ENCODE measurements around the gene USP24. TPM values are rescaled to one million over a fixed set of nuclear protein-coding genes. Genes with fewer than 3 reads are reported as not detected.
"Not testable (repeated sequence)": the region's sequence is repeated elsewhere in the genome, so short reads cannot be mapped to it uniquely, and the experiment has no call there.

USP24 gene
- total RNA-seq, 1 donor from 2014 or later, result 42.4 TPM

- not testable (repeated sequence) for DNase-seq (ENCODE audit: low spot score)
Measured at GRCh38 chr1:55229726-55230125, 14.6 kb upstream of the USP24 start.

DNA sequence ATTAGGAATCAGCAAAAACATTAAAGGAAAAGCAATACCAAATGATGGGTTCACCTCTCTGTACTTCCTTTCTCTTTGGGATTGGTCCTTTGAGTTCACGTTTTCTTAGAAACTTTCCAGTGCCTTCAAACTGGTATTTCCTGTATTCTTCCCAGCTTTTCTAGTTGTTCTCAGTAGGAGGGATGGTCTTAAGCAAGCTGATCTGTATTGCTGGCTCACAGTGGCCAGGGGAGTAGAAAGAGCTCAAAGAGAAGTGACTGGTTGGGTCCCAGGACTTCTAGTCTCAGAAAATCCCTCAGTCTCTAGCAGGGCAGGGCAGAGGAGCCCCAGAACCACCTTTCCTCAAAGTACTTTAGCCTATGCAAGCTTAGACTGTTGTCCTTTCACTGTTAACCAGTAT, 10.1 kb upstream of the USP24 start:
- no peak for DNase-seq (ENCODE audit: low spot score)

GRCh38 chr1:55224729-55225128, 9.6 kb upstream of the USP24 start:
- no peak for DNase-seq (ENCODE audit: low spot score)

DNA sequence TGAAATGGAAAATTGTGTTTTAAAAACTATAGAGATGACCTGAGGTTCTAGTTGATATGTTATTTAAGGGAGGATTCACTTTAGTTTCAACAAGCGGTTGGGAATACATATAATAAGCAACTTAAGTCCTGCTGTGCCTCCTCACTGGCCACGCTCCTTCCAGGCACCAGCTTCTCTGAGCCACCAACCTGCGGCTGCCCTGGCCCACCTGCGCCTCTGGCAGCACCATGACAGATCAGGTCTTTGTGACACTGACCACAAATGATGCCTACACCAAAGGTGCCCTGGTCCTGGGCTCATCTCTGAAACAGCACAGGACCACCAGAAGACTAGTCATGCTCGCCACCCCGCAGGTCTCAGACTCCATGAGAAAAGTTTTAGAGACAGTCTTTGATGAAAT, 7.0 kb upstream of the USP24 start:
- no peak for DNase-seq (ENCODE audit: low spot score)

DNA sequence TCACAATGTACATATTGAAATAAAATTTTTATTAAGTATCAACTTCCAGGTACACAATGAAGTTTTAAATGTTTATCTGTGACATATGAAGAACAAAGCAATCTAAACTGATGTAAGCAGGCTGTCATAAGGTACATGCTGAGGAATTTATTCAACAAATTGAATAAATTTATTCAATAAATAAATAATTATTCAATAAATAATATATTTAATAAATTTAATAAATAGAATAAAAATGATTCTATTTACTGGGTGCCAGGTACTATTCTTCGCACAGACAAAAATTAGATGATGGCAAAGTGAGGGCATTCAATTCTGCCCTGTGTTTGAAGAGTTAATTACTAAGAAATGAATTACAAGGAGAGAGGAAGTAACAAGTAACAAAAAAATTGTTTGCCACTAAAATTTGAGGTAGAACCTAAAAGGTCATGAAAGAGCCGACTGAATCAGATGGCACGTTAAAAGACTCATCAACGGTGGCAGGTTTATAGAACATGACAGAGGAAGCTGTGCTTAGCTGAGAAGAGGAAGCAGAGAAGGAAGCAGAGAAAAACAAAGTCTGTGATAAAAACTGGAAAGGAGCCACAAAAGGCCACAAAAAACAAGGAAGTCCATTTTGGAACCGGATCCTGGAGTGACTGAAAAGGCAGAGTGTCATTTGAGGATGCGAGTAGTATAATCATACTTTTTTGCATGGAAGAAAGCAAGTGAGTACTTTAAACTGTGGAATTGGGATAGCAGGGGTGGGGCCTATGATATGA, 2.2 kb upstream of the USP24 start:
- peak; percentile 39 for DNase-seq (ENCODE audit: low spot score)

DNA sequence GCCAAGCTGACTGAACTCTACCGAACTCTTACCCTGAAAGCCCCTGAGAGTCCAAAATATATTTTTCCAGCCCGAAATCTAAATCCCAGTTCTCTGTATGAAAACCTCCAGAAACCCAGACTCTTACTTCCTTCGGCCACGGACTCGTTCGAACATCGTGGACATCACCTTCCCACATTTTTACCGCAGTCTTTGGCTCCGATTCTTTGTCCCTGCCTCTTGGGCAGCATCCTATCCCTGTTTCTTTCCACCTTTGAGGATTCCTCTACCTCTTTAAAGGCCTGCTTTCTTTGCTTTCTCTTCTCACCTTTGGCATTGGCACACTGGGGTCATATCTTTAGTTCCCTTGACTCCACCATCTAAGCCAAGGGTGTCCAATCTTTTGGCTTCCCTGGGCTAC, 932 bp upstream of the USP24 start:
- DNase-seq (ENCODE audit: low spot score), result no peak

GRCh38 chr1:55214934-55215193, 300 bp downstream of the USP24 start:
- no peak for DNase-seq (ENCODE audit: low spot score)

DNA sequence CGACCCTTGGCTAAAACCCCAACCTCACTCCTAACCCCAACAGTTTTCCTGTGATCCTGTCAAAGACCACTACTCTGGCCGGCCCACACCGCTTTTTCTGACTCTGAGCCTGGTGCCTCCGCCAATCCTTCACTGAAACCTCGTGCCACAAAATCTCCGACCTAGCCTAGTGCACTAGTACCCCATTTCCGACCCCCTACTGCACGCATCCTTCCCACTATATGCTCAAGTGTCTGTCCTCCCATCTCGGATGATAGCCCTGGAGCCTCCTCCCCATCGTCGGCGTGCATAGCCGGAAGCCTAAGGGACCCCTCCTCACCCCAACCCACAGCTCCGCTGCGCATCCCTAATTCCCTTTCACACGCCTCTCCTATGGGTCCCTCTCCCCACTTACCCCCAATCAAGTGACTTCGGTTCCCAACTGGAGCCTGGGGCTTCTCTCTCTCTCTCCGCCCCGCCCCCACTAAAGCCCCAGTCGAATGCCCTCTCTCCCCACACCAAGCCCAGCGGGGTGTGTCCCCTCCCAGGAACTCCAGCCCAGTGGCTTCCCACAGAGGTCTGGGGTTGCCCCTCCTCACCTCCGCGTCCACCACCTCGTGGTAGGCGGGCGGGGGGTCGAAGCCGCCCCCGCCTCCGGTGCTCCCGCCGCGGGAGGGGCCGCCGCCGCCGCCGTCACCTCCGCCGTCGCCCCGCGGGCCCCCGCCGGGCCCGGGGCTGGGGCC, 791 bp downstream of the USP24 start:
- peak; percentile 36 for DNase-seq (ENCODE audit: low spot score)

DNA sequence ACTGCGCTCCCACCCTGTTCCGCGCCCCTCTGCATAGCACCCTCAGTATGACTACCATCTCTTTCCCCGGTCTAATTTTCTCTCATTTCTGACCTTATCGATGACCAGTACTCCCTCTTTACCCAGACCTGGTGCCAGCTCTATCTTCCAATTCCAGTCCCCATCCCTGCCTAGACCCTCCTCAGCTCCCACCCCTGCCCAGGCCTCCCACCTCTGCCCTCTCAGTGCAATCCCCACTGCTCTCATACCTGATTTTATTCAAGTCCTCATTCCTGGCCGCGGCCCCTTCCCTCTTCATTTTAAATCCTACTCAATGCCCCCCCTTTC, 1.3 kb downstream of the USP24 start:
- no peak for DNase-seq (ENCODE audit: low spot score)

DNA sequence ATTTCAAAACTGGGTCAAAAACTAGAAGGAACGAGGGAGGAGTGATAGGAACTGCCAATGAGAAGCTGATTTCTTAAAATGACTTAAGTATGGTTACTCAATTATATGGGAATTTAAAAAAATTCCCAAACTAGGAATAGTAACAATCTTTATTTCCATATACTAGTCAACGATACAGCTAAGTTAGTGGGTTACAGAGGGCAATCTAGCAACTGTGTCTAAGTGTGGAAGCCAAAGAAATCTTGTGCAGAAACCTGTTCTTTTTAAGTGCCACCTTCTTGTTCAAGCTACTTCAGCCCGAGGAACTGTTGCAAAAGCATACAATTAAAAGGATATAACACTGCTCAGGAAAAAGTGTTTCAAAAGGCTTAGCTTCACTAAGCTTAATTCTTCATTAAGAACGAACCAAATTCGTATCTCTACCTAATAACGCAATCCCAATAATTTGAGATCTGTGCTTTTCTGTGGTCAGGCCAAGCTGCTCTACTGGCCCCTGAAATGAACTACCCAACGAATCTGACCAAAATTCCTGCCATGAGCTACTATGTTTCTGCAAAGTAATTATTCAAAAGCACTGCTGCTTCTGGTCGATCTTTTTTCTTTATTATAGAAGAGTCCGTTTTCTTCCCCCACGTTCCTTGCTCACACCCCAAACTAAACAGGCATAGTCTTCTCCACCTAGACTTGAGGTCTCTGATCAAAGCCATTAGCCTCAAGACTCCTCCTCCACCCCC, 1.8 kb downstream of the USP24 start:
- DNase-seq (ENCODE audit: low spot score), result no peak

DNA sequence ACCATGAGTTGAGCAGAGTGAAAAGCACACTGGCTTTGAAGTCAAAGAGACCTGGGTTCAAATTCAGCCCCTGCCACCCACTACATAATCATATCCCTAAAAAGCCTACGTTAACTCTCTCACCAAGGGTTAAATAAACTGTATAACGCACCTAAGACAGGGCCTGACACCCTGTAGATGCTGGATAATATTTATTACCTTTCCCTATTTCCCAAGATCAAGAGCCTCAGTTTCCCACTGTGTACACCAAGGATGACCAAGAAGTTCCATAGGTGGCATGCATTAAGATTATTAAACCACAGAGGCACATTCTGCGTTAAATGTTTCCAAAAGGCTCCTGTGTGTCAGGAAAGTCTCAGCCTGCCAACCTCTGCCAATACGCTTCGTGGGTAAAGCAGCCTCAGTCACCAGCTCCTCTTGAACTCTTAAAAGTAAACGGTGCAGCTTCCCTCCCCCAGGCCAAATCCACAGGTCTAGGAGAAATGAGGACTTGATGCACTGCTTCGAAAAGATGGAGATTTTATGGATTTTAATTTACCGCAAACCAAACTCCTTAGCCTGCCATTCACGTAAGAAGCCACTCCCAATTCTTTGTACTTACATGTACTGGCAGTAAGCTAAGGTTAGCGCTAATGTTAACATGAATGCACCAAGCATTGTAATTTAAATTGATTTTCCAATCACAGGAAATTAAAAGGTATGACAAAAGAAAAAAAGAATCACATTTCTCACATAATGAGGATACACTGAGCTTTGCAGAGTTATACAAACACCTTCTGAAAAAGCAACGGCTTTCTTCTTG, 2.6 kb downstream of the USP24 start:
- DNase-seq (ENCODE audit: low spot score), result no peak

- no peak for DNase-seq (ENCODE audit: low spot score)
Measured at GRCh38 chr1:55211863-55212262, 3.3 kb downstream of the USP24 start.

DNA sequence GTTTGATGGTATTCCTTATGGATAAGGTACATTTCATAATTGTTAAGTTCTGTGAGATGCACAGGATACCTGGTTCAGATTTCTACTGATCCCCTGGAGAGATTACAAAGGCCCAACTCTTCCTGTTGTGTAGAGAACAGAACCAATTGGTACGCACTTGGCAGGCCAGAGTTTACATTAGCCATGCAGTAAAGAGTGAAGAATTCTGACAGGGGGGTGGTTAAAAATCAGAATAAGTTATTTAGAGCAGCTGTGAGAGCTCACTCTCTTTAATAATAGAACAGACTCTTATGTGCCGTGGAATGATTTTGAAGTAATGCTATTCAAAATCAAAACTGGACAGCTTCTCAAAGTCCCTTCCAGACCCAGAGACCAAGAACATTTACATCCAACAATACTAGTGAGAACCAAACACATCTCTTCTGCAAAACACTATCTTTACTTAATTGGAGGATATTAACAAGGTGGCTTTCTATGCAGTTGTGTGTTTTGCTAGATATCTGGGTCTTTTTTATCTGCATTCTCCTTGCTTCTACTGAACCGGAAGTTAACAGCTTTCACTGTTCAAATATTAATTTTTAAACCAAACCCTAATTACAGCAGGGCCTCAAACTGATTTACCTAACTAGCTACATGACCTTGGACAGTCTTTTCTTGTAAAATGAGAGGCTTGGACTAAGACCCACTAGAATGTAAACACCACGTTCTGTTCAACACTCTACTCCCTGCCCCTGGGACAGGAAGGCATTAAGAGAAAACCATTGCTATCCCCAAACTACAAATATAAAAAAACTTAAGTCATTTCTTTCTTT, 4.0 kb downstream of the USP24 start:
- no peak for DNase-seq (ENCODE audit: low spot score)

GRCh38 chr1:55209247-55209646, 5.9 kb downstream of the USP24 start:
- no peak for DNase-seq (ENCODE audit: low spot score)

DNA sequence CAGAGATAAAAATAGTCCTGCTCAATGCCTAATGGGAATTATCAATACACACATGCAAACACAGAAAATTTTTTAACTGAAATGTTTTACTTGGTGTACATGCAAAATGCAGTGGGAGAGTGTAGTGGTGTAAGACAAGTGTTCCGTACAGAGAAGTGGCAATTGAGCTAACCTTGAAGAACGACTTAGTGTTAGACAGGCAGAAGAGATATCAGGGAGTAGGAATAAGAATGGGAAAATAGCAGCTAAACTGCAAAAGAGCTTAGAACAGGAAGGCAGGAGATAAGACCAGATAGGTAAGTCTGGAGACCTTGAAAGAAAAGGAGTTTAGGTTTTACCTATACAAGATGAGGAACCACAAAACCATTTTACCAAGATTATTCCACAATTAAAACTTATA, 9.0 kb downstream of the USP24 start:
- no peak for DNase-seq (ENCODE audit: low spot score)

DNA sequence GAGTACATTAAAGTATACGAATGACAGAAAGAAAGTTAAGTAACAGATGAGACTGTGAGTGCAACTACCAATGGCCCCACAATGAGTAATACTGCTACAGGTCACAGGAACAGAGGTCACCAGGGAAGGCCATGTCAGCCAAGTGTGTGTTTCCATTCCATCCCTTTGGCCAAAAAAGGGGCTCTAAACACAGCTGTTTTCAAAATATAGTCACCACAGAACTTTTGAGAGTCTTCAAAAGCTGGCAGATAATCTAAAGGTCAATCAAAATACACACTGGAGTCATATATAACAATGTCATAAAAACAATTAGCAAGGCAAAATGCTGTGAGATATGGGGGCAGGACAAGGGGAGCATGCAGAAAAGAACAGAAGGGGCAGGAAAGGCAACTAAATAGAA, 10.2 kb downstream of the USP24 start:
- no peak for DNase-seq (ENCODE audit: low spot score)

DNA sequence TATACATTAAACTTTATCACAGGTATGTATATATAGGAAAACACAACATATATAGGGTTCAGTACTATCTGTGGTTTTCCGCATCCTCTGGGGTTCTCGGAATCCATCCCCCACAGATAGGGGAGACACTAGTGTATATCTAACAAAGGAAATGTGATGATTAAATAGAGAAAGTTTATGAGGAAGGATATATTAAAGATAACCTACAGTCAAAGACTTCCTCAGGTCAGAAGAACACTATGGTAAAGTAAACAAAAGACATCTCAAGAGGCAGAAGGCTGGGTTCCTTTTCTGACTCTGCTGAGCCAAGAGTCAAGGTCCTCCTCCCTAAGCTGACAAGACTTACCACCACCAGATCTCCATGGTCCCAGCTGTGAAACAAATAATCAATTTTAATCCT, 12.1 kb downstream of the USP24 start:
- DNase-seq (ENCODE audit: low spot score), result no peak

DNA sequence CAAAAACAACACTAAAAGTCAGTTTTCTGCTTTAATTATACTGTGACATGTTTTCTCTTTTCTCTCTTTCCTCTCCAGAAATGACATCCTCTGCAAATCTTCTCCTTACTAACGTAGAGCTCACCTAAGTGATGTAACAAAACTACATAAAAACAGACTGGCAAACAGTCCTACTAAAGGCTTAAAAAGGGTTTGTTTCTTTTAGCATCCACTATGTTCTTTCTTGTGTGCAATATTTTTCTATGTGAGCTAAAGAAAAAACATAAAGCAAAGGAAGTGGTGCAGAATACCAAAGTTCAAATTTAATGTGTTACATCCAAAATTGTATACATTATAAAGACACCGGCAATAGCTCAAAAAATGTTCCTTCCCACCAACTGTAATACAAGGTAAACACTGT, 14.5 kb downstream of the USP24 start:
- no peak for DNase-seq (ENCODE audit: low spot score)

DNA sequence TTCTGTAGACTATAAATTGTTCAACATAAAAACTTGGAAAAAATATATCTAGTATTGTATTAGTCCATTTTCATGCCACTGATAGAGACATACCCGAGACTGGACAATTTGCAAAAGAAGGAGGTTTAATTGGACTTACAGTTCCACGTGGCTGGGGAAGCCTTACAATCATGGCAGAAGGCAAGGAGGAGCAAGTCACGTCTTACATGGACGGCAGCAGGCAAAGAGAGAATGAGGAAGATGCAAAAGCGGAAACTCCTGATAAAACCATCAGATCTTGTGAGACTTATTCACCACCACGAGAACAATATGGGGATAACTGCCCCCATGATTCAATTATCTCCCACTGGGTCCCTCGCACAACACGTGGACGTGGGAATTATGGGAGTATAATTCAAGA, 15.4 kb downstream of the USP24 start:
- DNase-seq (ENCODE audit: low spot score), result not testable (repeated sequence)

GRCh38 chr1:55198044-55198443, 17.1 kb downstream of the USP24 start:
- DNase-seq (ENCODE audit: low spot score), result no peak

DNA sequence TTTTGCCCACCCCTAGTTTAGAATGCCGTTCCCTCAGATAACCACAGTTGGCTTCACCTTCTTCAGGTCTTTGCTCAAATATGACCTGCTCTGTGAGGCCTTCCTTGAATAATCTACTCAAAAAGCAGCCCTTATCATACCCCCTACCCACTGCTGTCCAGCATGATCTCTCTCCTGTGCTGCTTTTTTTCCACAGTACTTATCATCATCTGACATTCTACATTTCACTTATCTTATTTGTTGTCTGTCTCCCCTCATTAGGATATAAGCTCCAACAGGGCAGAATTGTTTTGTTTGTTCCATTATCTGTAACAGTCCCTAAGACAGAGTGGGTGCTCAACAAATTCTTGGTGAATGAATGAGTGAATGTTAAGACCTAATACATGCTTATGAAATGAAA, 18.1 kb downstream of the USP24 start:
- DNase-seq (ENCODE audit: low spot score), result no peak
